CD4-positive, alpha-beta T cell (primary cell): ENCODE measurements around the gene SLC33A1. TPM values are rescaled to one million over a fixed set of nuclear protein-coding genes. Genes with fewer than 3 reads are reported as not detected.
A peak's percentile ranks its signal among the peaks of the same experiment; 100 is the strongest.

ENCODE experiments used
- ATAC-seq: fragments of 200-7000 bp; cut with Tn5 transposase; one replicate; pipeline ENCODE4 v1.10.0; 2022; ENCODE audit warnings: mild to moderate bottlenecking; ENCODE audit not compliant: poor library complexity
- CTCF ChIA-PET: fragments of 350-600 bp; sonication (Branson Sonifier 250); formaldehyde crosslinking; loops from one replicate; lab custom pipeline; 2021; ENCODE audit warnings: antibody characterized with exemption, inconsistent platforms; lab: Charles Lee
- POLR2A ChIA-PET: fragments of 350-600 bp; sonication (Branson Sonifier 250); formaldehyde crosslinking; loops from one replicate; lab custom pipeline; 2021; ENCODE audit warnings: antibody characterized with exemption, inconsistent platforms; lab: Charles Lee
- DNase-seq, 14 experiments: peaks; one replicate each; pipeline ENCODE4 v3.0.0-alpha.2; 2013 to 2020; ENCODE audit warnings: mixed read lengths in 2 of 14
- H3K27ac ChIP-seq, 2 donors: one replicate each; pipeline versions ENCODE4 v1.5.1 to v1.7.0; 2013; ENCODE audit warnings: low read length in 2 of 2, low read depth in 1 of 2, mild to moderate bottlenecking in 1 of 2
- H3K27me3 ChIP-seq, 2 experiments: 1 replicate in 1 of 2; 2 replicates in 1 of 2; pipeline versions ENCODE4 v1.6.1 to v1.7.0; 2013; ENCODE audit warnings: low read length in 2 of 2, control low read depth in 1 of 2, mild to moderate bottlenecking in 1 of 2, moderate library complexity in 1 of 2; ENCODE audit not compliant: insufficient read depth in 2 of 2, control insufficient read depth in 1 of 2
- H3K36me3 ChIP-seq: one replicate; pipeline ENCODE4 v1.6.1; 2013; ENCODE audit warnings: low read length, control low read depth; ENCODE audit not compliant: insufficient read depth
- H3K4me1 ChIP-seq: one replicate; pipeline ENCODE4 v1.6.1; 2013; ENCODE audit warnings: low read length, control low read depth; ENCODE audit not compliant: insufficient read depth
- H3K4me3 ChIP-seq: one replicate; pipeline ENCODE4 v1.5.1; 2013; ENCODE audit warnings: mild to moderate bottlenecking, low read length, moderate library complexity
- H3K9me3 ChIP-seq, 2 experiments: 1 replicate in 1 of 2; 2 replicates in 1 of 2; pipeline versions ENCODE4 v1.6.1 to v1.7.0; 2013; ENCODE audit warnings: low read length in 2 of 2, mild to moderate bottlenecking in 2 of 2, control low read depth in 1 of 2, moderate library complexity in 1 of 2; ENCODE audit not compliant: control insufficient read depth in 1 of 2, insufficient read depth in 1 of 2
- H3K27ac Mint-ChIP-seq: one replicate; pipeline ENCODE4 v1.8.0; 2020; ENCODE audit warnings: mixed read lengths
- H3K27me3 Mint-ChIP-seq: one replicate; pipeline ENCODE4 v1.8.0; 2021; ENCODE audit warnings: mixed read lengths
- H3K36me3 Mint-ChIP-seq: one replicate; pipeline ENCODE4 v1.8.0; 2021; ENCODE audit warnings: low read depth, mixed read lengths
- H3K4me1 Mint-ChIP-seq: one replicate; pipeline ENCODE4 v1.8.0; 2021; ENCODE audit warnings: low read depth, mixed read lengths
- H3K4me3 Mint-ChIP-seq: one replicate; pipeline ENCODE4 v1.8.0; 2020; ENCODE audit warnings: mild to moderate bottlenecking, mixed read lengths
- H3K9me3 Mint-ChIP-seq: one replicate; pipeline ENCODE4 v1.8.0; 2020; ENCODE audit warnings: mixed read lengths
- CTCF ChIP-seq: fragments of 200-600 bp; IDR thresholded peaks from one replicate; pipeline ENCODE4 v1.8.0; 2022; ENCODE audit warnings: antibody characterized with exemption, mild to moderate bottlenecking
- intact Hi-C, 2 experiments: fragments of 100-400 bp; cut with DNase I in 1 of 2; cut with micrococcal nuclease in 1 of 2; formaldehyde crosslinking; loops; one replicate each; pipeline versions ENCODE4 v1.15.1 to v1.9.0; 2023 to 2025; cut with DNase I, micrococcal nuclease
- total RNA-seq, 174 experiments: library from RNA in 2 of 174; stranded (reverse) in 2 of 174; gene quantifications; one replicate each; pipeline ENCODE4 v1.2.3 and lab custom pipeline; 2021 to 2026

The SLC33A1 gene
- total RNA-seq, 2 experiments from 2014 or later: 14.6 to 16.4 TPM

GRCh38 chr3:155880286-155880685 is 26.1 kb upstream of the SLC33A1 start:
- H3K4me1 ChIP-seq: peaks cover 10% of the 10 kb centered on the region
- H3K36me3 ChIP-seq: no peaks in the 10 kb centered on the region
- no peaks in the 10 kb centered on the region for H3K9me3 Mint-ChIP-seq
- TF ChIP-seq CTCF: no peak
- no peaks in the 10 kb centered on the region for H3K9me3 ChIP-seq
- ATAC-seq (no peak), DNase-seq (no peak)
- intact Hi-C loops: no loop called here
- H3K4me3 Mint-ChIP-seq: no peak overlapping the region
- H3K36me3 Mint-ChIP-seq: no peaks in the 10 kb centered on the region
- ChIA-PET POLR2A (interaction anchor here (1.5 kb wide), 1 partner anchor 27 kb away, joined by 3 read pairs; no protein-coding TSS in a partner anchor), CTCF (no interaction called here)
- no peak overlapping the region for H3K27ac Mint-ChIP-seq
- H3K4me1 Mint-ChIP-seq: peaks cover 70% of the 10 kb centered on the region
- no peaks in the 10 kb centered on the region for H3K27me3 Mint-ChIP-seq
- H3K27me3 ChIP-seq: no peaks in the 10 kb centered on the region
- no peak overlapping the region for H3K27ac ChIP-seq
- H3K4me3 ChIP-seq: no peak overlapping the region

GRCh38 chr3:155876503-155876902 is 22.3 kb upstream of the SLC33A1 start:
- no peaks in the 10 kb centered on the region for H3K9me3 Mint-ChIP-seq
- Histone ChIP-seq H3K27ac (no peak overlapping the region), H3K36me3 (no peaks in the 10 kb centered on the region), H3K4me3 (no peak overlapping the region), H3K4me1 (peaks cover 22% of the 10 kb centered on the region), H3K9me3 (no peaks in the 10 kb centered on the region), H3K27me3 (no peaks in the 10 kb centered on the region)
- ATAC-seq: no peak
- no peaks in the 10 kb centered on the region for H3K27me3 Mint-ChIP-seq
- no peak for TF ChIP-seq CTCF
- peaks cover 75% of the 10 kb centered on the region for H3K4me1 Mint-ChIP-seq
- no peak overlapping the region for H3K4me3 Mint-ChIP-seq
- ChIA-PET POLR2A (no interaction called here), CTCF (no interaction called here)
- intact Hi-C loops: loop anchor here in 1 of 2 experiments (10.0 kb wide), 1 partner anchor 938 kb away; no protein-coding TSS in a partner anchor
- peak overlapping the region; percentile 4 for H3K27ac Mint-ChIP-seq
- no peak for DNase-seq
- peaks cover 5% of the 10 kb centered on the region for H3K36me3 Mint-ChIP-seq

GRCh38 chr3:155876037-155876436 is 21.8 kb upstream of the SLC33A1 start:
- no peak for DNase-seq
- peaks cover 18% of the 10 kb centered on the region for H3K4me1 ChIP-seq
- Mint-ChIP-seq H3K9me3 (no peaks in the 10 kb centered on the region), H3K27ac (peak overlapping the region; percentile 4), H3K36me3 (peaks cover 6% of the 10 kb centered on the region), H3K27me3 (no peaks in the 10 kb centered on the region), H3K4me3 (no peak overlapping the region), H3K4me1 (peaks cover 70% of the 10 kb centered on the region)
- H3K36me3 ChIP-seq: no peaks in the 10 kb centered on the region
- no peaks in the 10 kb centered on the region for H3K9me3 ChIP-seq
- H3K27ac ChIP-seq: no peak overlapping the region
- no peaks in the 10 kb centered on the region for H3K27me3 ChIP-seq
- intact Hi-C loops: loop anchor here in 1 of 2 experiments (10.0 kb wide), 1 partner anchor 939 kb away; no protein-coding TSS in a partner anchor
- no peak for TF ChIP-seq CTCF
- ATAC-seq: no peak
- ChIA-PET POLR2A (no interaction called here), CTCF (no interaction called here)
- no peak overlapping the region for H3K4me3 ChIP-seq
